A549 treated with CORT108297 at 1 μM for 4 hours (cell line): ENCODE data around the gene ZC3H14. TPM values are rescaled to one million over a fixed set of nuclear protein-coding genes. Genes with fewer than 3 reads are reported as not detected.

Experiments used
- total RNA-seq: library from RNA; stranded (reverse); fragments of 200-300 nt; extraction: Qiagen RNA extraction; gene quantifications from 5 replicates; pipeline ENCODE4 v1.2.3, GENCODE V29; 2022

The ZC3H14 gene, protein sequence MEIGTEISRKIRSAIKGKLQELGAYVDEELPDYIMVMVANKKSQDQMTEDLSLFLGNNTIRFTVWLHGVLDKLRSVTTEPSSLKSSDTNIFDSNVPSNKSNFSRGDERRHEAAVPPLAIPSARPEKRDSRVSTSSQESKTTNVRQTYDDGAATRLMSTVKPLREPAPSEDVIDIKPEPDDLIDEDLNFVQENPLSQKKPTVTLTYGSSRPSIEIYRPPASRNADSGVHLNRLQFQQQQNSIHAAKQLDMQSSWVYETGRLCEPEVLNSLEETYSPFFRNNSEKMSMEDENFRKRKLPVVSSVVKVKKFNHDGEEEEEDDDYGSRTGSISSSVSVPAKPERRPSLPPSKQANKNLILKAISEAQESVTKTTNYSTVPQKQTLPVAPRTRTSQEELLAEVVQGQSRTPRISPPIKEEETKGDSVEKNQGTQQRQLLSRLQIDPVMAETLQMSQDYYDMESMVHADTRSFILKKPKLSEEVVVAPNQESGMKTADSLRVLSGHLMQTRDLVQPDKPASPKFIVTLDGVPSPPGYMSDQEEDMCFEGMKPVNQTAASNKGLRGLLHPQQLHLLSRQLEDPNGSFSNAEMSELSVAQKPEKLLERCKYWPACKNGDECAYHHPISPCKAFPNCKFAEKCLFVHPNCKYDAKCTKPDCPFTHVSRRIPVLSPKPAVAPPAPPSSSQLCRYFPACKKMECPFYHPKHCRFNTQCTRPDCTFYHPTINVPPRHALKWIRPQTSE
- total RNA-seq = 56.4 to 68.1 TPM (median 63.8 TPM) in 5 replicates

DNA sequence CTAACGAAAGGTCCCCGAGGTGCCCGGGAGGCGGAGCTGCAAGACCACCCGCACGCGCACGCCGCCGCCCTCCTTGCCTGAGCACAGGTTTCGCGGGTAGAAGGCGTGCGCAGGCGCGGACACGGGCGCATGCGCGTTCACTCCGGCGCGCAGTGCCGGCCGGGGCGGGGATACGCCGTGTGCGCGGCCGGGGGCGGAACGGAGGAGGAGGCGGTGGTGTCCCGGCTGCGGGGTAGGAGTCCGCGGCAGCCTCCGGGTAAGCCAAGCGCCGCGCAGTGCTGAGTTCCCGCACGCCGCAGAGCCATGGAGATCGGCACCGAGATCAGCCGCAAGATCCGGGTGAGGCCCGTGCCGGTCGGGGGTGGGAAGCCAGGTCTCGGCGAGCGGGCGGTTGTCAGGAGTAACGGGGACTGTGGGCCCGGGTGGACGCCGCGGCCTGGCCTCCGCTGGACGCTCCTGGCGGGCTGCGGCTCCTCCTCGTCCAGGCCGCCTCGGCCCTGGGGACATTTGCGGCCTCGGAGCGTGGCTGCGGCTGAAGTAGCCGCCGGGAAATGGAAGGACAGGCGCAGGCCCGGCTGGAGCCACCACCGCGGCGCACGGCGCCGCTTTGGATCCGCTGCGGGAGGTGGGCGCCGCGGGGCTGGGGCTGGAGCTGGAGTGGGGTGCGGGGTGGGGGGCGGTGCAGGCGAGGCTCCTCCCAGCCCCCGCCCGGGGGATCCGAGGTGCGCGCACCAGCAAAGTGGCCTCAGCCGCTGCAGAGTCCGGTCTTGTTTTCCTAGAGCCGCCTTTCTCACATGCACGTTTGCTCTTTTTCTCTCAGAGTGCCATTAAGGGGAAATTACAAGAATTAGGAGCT, at the start of gene ZC3H14:
Gene ZC3H14, plus strand, starts transcription at position 207 of the 856 bp plus-strand sequence. Its CDS starts 97 bp downstream, at position 304.

DNA sequence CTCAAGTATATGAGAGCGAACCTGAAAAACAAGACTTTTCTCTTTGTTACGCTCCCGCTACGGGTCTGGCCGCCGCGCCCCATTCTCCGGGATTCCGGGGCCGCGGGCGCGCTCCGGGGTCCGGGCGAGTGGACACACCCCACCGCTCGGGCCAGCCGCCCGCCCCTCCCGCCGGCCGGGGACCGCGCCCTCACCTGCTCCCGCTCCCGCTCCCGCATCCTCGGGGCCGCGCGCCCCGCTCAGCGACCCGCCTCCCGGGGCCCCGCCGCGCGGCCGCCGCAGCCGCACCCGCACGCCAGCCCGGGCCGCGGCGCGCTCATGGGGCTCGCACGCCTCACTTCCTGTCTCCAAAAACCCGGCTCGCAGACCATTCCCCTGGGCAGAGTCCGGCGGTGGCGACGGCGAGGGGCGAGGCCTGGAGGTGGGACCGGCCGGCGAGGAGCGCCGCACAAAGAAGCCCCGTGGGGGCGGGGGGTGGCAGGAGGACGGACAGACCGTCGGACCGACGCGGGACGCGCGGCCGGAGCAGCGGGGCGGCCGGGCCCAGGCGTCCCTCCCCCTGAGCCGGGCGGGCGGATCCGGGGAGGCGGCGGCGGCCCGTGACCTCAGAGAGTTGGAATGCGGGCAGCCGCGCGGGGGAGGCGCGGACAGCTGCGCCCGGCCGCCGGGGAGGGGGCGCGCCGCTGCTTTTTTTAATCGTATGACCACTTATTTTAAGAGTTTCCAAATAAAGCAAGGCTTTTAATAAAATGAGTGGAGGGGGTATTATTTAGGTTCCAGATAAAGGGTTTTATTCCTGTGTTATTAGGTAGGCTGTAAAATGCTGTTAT, 8.2 kb upstream of the ZC3H14 start, which contains the start of gene PTPN21:
Gene PTPN21, minus strand, starts transcription at position 551 of the 830 bp plus-strand sequence. CDS start 4,590 bp downstream, outside the sequence.

Other genes with a start within 250 kb of the ZC3H14 start
- gene KCNK10, start 239.8 kb upstream of the ZC3H14 start, total RNA-seq = not detected in 5 replicates
- 3.7 to 6.0 TPM (median 4.6 TPM) in 5 replicates for gene SPATA7, start 177.4 kb upstream of the ZC3H14 start, total RNA-seq
- gene PTPN21, start 8.0 kb upstream of the ZC3H14 start, total RNA-seq = 7.6 to 10.5 TPM (median 8.7 TPM) in 5 replicates
- 0.47 to 0.76 TPM (median 0.63 TPM) in 5 replicates for gene EML5, start 229.9 kb downstream of the ZC3H14 start, total RNA-seq